ENCODE results near the gene FRYL. TPM values are rescaled to one million over a fixed set of nuclear protein-coding genes. Genes with fewer than 3 reads are reported as not detected.
"Not testable (repeated sequence)": the region's sequence is repeated elsewhere in the genome, so short reads cannot be mapped to it uniquely, and the experiment has no call there.

FRYL gene
- polyA plus RNA-seq, 1 donor: 45.7 TPM

GRCh38 chr4:48722509-48723446, 57.3 kb downstream of the FRYL start:
- no peaks in the 10 kb centered on the region for H3K36me3 ChIP-seq (ENCODE audit: control insufficient read depth, insufficient read depth, low read length)
- H3K4me1 ChIP-seq (ENCODE audit: control insufficient read depth, insufficient read depth, low read length): peaks cover 7% of the 10 kb centered on the region
- no peaks in the 10 kb centered on the region for H3K27me3 ChIP-seq (ENCODE audit: control insufficient read depth, insufficient read depth, low read length)
- H3K27ac ChIP-seq (ENCODE audit: low read length): no peak overlapping the region
- WGBS (ENCODE audit: insufficient coverage, low lambda C conversion rate): 72% methylated on average over 2 of the region's 5 CpGs
- no peak overlapping the region for H3K4me3 ChIP-seq (ENCODE audit: low read length)
- H3K9me3 ChIP-seq (ENCODE audit: control insufficient read depth, low read depth, low read length): no peaks in the 10 kb centered on the region
- no peak for DNase-seq

- no peak for DNase-seq
- Histone ChIP-seq H3K27me3 (ENCODE audit: control insufficient read depth, insufficient read depth, low read length) (no peaks in the 10 kb centered on the region), H3K9me3 (ENCODE audit: control insufficient read depth, low read depth, low read length) (no peaks in the 10 kb centered on the region), H3K36me3 (ENCODE audit: control insufficient read depth, insufficient read depth, low read length) (no peaks in the 10 kb centered on the region), H3K27ac (ENCODE audit: low read length) (no peak overlapping the region), H3K4me3 (ENCODE audit: low read length) (no peak overlapping the region), H3K4me1 (ENCODE audit: control insufficient read depth, insufficient read depth, low read length) (peaks cover 7% of the 10 kb centered on the region)
- WGBS (ENCODE audit: insufficient coverage, low lambda C conversion rate): no CpG with 5 or more reads among the region's 2 CpGs
Observed at GRCh38 chr4:48720459-48720858, 59.6 kb downstream of the FRYL start.

GRCh38 chr4:48718818-48719465, 61.1 kb downstream of the FRYL start:
- Histone ChIP-seq H3K27ac (ENCODE audit: low read length) (peak overlapping the region; percentile 6), H3K27me3 (ENCODE audit: control insufficient read depth, insufficient read depth, low read length) (no peaks in the 10 kb centered on the region), H3K36me3 (ENCODE audit: control insufficient read depth, insufficient read depth, low read length) (no peaks in the 10 kb centered on the region), H3K4me1 (ENCODE audit: control insufficient read depth, insufficient read depth, low read length) (peaks cover 7% of the 10 kb centered on the region), H3K4me3 (ENCODE audit: low read length) (no peak overlapping the region), H3K9me3 (ENCODE audit: control insufficient read depth, low read depth, low read length) (no peaks in the 10 kb centered on the region)
- WGBS (ENCODE audit: insufficient coverage, low lambda C conversion rate): 81% methylated on average over 2 of the region's 5 CpGs
- peak in 1 of 2 donors; percentile 53 for DNase-seq

GRCh38 chr4:48716285-48716684, 63.8 kb downstream of the FRYL start:
- H3K4me3 ChIP-seq (ENCODE audit: low read length); H3K27ac ChIP-seq (ENCODE audit: low read length); H3K9me3 ChIP-seq (ENCODE audit: control insufficient read depth, low read depth, low read length); H3K36me3 ChIP-seq (ENCODE audit: control insufficient read depth, insufficient read depth, low read length); H3K27me3 ChIP-seq (ENCODE audit: control insufficient read depth, insufficient read depth, low read length); H3K4me1 ChIP-seq (ENCODE audit: control insufficient read depth, insufficient read depth, low read length); DNase-seq: not testable (repeated sequence)
- 100% methylated on average over 2 of the region's 5 CpGs for WGBS (ENCODE audit: insufficient coverage, low lambda C conversion rate)

- H3K9me3 ChIP-seq (ENCODE audit: control insufficient read depth, low read depth, low read length): no peaks in the 10 kb centered on the region
Observed at GRCh38 chr4:48710446-48711209, 69.5 kb downstream of the FRYL start.

GRCh38 chr4:48709901-48710300, 70.2 kb downstream of the FRYL start:
- Histone ChIP-seq H3K9me3 (ENCODE audit: control insufficient read depth, low read depth, low read length) (no peaks in the 10 kb centered on the region), H3K27me3 (ENCODE audit: control insufficient read depth, insufficient read depth, low read length) (no peaks in the 10 kb centered on the region), H3K4me1 (ENCODE audit: control insufficient read depth, insufficient read depth, low read length) (no peaks in the 10 kb centered on the region), H3K4me3 (ENCODE audit: low read length) (no peak overlapping the region), H3K27ac (ENCODE audit: low read length) (no peak overlapping the region), H3K36me3 (ENCODE audit: control insufficient read depth, insufficient read depth, low read length) (peaks cover 13% of the 10 kb centered on the region)
- WGBS (ENCODE audit: insufficient coverage, low lambda C conversion rate): no CpG with 5 or more reads among the region's 1 CpG
- no peak for DNase-seq

More at GRCh38 chr4:48710446-48711209, 69.5 kb downstream of the FRYL start:
- Histone ChIP-seq H3K4me3 (ENCODE audit: low read length) (no peak overlapping the region), H3K27me3 (ENCODE audit: control insufficient read depth, insufficient read depth, low read length) (no peaks in the 10 kb centered on the region), H3K27ac (ENCODE audit: low read length) (no peak overlapping the region), H3K4me1 (ENCODE audit: control insufficient read depth, insufficient read depth, low read length) (no peaks in the 10 kb centered on the region), H3K36me3 (ENCODE audit: control insufficient read depth, insufficient read depth, low read length) (peaks cover 13% of the 10 kb centered on the region)
- no peak for DNase-seq
- WGBS (ENCODE audit: insufficient coverage, low lambda C conversion rate): no CpG with 5 or more reads among the region's 8 CpGs

- no peaks in the 10 kb centered on the region for H3K4me1 ChIP-seq (ENCODE audit: control insufficient read depth, insufficient read depth, low read length)
- H3K27ac ChIP-seq (ENCODE audit: low read length): no peak overlapping the region
- WGBS (ENCODE audit: insufficient coverage, low lambda C conversion rate): 80% methylated on average over 1 of the region's 7 CpGs
- DNase-seq: no peak
- H3K36me3 ChIP-seq (ENCODE audit: control insufficient read depth, insufficient read depth, low read length): peaks cover 13% of the 10 kb centered on the region
- no peaks in the 10 kb centered on the region for H3K27me3 ChIP-seq (ENCODE audit: control insufficient read depth, insufficient read depth, low read length)
- no peak overlapping the region for H3K4me3 ChIP-seq (ENCODE audit: low read length)
- no peaks in the 10 kb centered on the region for H3K9me3 ChIP-seq (ENCODE audit: control insufficient read depth, low read depth, low read length)
Observed at GRCh38 chr4:48708610-48709009, 71.5 kb downstream of the FRYL start.

GRCh38 chr4:48706736-48707135, 73.3 kb downstream of the FRYL start:
- Histone ChIP-seq H3K9me3 (ENCODE audit: control insufficient read depth, low read depth, low read length) (no peaks in the 10 kb centered on the region), H3K36me3 (ENCODE audit: control insufficient read depth, insufficient read depth, low read length) (peaks cover 13% of the 10 kb centered on the region), H3K27ac (ENCODE audit: low read length) (peak overlapping the region; percentile 4), H3K4me3 (ENCODE audit: low read length) (no peak overlapping the region), H3K4me1 (ENCODE audit: control insufficient read depth, insufficient read depth, low read length) (peaks cover under 1% of the 10 kb centered on the region), H3K27me3 (ENCODE audit: control insufficient read depth, insufficient read depth, low read length) (no peaks in the 10 kb centered on the region)
- DNase-seq: peak; percentile 43 to 61

- peaks cover 9% of the 10 kb centered on the region for H3K4me1 ChIP-seq (ENCODE audit: control insufficient read depth, insufficient read depth, low read length)
- no peak for DNase-seq
- no peaks in the 10 kb centered on the region for H3K9me3 ChIP-seq (ENCODE audit: control insufficient read depth, low read depth, low read length)
- H3K27me3 ChIP-seq (ENCODE audit: control insufficient read depth, insufficient read depth, low read length): no peaks in the 10 kb centered on the region
- no peak overlapping the region for H3K27ac ChIP-seq (ENCODE audit: low read length)
- H3K4me3 ChIP-seq (ENCODE audit: low read length): no peak overlapping the region
- H3K36me3 ChIP-seq (ENCODE audit: control insufficient read depth, insufficient read depth, low read length): peaks cover 13% of the 10 kb centered on the region
- no CpG with 5 or more reads among the region's 3 CpGs for WGBS (ENCODE audit: insufficient coverage, low lambda C conversion rate)
Observed at GRCh38 chr4:48705609-48706008, 74.5 kb downstream of the FRYL start.

- WGBS (ENCODE audit: insufficient coverage, low lambda C conversion rate): no CpG with 5 or more reads among the region's 4 CpGs
Observed at GRCh38 chr4:48704091-48704802, 75.8 kb downstream of the FRYL start.

More at GRCh38 chr4:48704091-48704802, 75.8 kb downstream of the FRYL start:
- no peak overlapping the region for H3K27ac ChIP-seq (ENCODE audit: low read length)
- H3K4me3 ChIP-seq (ENCODE audit: low read length): no peak overlapping the region
- peaks cover 9% of the 10 kb centered on the region for H3K36me3 ChIP-seq (ENCODE audit: control insufficient read depth, insufficient read depth, low read length)
- H3K9me3 ChIP-seq (ENCODE audit: control insufficient read depth, low read depth, low read length): no peaks in the 10 kb centered on the region
- peaks cover 17% of the 10 kb centered on the region for H3K4me1 ChIP-seq (ENCODE audit: control insufficient read depth, insufficient read depth, low read length)
- H3K27me3 ChIP-seq (ENCODE audit: control insufficient read depth, insufficient read depth, low read length): no peaks in the 10 kb centered on the region
- DNase-seq: no peak

All from large intestine (tissue), 3 donors.